GM13977 (cell line): ENCODE data around the gene DENND5B.

ENCODE experiments used
- DNase-seq: peaks from one replicate; pipeline ENCODE4 v3.0.0; 2012; ENCODE audit warnings: low spot score
- in situ Hi-C: fragments of 300-500 bp; cut with MboI; formaldehyde crosslinking; loops from one replicate; pipeline ENCODE4 v1.12.0; 2022; ENCODE audit warnings: low sequenced_read_pairs, low pct_unique_long_range_greater_than_20kb, mixed read lengths, inconsistent platforms; ENCODE audit not compliant: unreplicated experiment
- TF ChIP-seq, protein P1 (sequence below): IDR thresholded peaks from 2 replicates; pipeline ENCODE4 v1.5.1; 2012; ENCODE audit warnings: mild to moderate bottlenecking, control low read depth; ENCODE audit not compliant: insufficient read depth; ENCODE audit errors: extremely low read depth, missing control alignments

The DENND5B gene

GRCh38 chr12:31405021-31405420, 185.9 kb downstream of the DENND5B start:
- TF ChIP-seq, protein P1, sequence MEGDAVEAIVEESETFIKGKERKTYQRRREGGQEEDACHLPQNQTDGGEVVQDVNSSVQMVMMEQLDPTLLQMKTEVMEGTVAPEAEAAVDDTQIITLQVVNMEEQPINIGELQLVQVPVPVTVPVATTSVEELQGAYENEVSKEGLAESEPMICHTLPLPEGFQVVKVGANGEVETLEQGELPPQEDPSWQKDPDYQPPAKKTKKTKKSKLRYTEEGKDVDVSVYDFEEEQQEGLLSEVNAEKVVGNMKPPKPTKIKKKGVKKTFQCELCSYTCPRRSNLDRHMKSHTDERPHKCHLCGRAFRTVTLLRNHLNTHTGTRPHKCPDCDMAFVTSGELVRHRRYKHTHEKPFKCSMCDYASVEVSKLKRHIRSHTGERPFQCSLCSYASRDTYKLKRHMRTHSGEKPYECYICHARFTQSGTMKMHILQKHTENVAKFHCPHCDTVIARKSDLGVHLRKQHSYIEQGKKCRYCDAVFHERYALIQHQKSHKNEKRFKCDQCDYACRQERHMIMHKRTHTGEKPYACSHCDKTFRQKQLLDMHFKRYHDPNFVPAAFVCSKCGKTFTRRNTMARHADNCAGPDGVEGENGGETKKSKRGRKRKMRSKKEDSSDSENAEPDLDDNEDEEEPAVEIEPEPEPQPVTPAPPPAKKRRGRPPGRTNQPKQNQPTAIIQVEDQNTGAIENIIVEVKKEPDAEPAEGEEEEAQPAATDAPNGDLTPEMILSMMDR, result no peak
- in situ Hi-C loops, result loop anchor here (5.0 to 10.0 kb wide), 2 partner anchors 232 to 900 kb away; no protein-coding TSS in a partner anchor
- no peak for DNase-seq

DNA sequence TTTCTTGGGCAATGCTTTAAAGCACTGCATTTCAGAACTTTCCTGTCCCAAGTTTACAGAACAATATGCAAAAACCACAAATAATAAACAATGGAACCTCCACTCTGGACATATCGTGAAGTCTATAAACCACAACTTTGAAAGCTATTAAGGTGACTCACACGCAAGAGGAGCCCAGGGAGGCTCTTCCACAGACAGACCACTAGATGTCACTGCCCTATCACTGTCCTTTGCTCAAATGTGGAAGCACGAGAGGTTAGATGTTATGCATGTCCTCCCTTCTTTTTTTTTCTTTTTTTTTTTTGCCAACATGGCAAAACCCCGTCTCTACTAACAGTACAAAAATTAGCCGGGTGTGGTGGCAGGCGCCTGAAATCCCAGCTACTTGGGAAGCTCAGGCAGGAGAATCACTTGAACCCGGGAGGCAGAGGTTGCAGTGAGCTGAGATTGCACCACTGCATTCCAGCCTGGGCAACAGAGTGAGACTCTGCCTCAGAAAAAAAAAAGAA, 187.8 kb downstream of the DENND5B start:
- peak; percentile 73 for DNase-seq
- in situ Hi-C loops, result loop anchor here (10.0 kb wide), 1 partner anchor 902 kb away; no protein-coding TSS in a partner anchor
- TF ChIP-seq, protein P1, result peak; percentile 88

- DNase-seq, result no peak
- in situ Hi-C loops, result no loop called here
- TF ChIP-seq, protein P1, result no peak
Observed at GRCh38 chr12:31393004-31393550, 197.9 kb downstream of the DENND5B start.

GRCh38 chr12:31390991-31391390, 199.9 kb downstream of the DENND5B start:
- no peak for DNase-seq
- TF ChIP-seq, protein P1, result no peak
- in situ Hi-C loops, result no loop called here

DNA sequence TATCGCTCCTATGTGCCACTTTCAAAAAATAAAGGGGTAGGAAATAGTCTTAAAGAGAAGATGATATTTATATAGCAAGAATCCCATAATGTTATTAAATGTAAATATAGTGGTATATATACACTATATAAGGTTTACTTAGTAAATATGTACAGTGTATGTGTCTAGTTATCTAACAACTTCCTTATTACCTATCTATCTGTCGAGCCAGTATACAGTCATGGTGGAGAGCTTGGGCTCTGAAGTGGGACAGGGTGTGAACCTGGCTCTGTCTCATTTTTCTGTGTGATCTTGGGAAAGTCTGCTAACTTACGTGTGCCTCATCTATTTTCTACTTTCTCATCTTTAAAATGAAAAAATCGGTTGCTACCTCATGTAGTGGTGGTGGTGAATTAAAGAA, 202.2 kb downstream of the DENND5B start:
- in situ Hi-C loops, result no loop called here
- TF ChIP-seq, protein P1, result no peak

GRCh38 chr12:31387466-31387865, 203.5 kb downstream of the DENND5B start:
- in situ Hi-C loops, result no loop called here
- no peak for DNase-seq
- TF ChIP-seq, protein P1, result no peak

More for the DNA sequence above, 202.2 kb downstream of the DENND5B start:
- no peak for DNase-seq
